Body of pancreas (tissue), 4 donors: Measurements from ENCODE around the gene TRIM6.

Source experiments
- POLR2A ChIP-seq, 3 donors: fragments of 450-650 bp; IDR thresholded peaks; one replicate each; pipeline ENCODE4 v1.6.1; 2016; ENCODE audit warnings: antibody characterized with exemption in 3 of 3, mild to moderate bottlenecking in 2 of 3
- TF ChIP-seq, protein P1 (sequence below), 7 experiments: fragments of 450-650 bp in 4 of 7; fragments of 200-600 bp in 3 of 7; sonication (generic) in 3 of 7; IDR thresholded peaks; one replicate each; pipeline ENCODE4 v1.5.1; 2016 to 2019; ENCODE audit warnings: antibody characterized with exemption in 7 of 7

DNA sequence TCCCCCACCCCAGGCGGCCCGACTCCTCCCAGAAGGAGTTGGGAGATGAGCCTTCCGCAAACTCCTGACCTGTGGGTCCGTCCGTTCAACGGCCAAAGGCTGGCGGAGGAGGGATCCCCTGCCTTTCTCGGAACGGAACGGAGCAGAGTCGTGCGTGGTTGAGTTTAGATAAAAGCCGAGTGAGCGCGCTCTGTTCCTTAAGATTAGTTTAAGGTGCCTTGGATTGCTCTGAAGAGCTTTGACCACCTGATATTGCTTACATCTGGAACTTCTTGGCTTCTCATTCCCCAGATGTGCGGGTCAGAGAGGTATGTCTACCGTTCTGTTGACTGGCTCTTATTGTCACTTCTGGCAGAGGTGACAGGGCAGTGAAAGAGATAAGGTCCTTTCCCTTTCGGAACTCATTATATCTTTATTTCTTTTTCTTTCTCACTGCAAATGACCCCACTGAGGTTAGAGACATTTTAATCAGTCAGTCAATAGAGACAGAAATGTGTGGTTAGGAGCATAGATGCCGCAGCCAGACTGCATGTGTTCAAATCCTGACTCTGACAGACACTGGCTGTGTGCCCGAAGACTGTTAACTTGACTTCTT lies at the start of gene TRIM6:
- TF ChIP-seq, protein P1, sequence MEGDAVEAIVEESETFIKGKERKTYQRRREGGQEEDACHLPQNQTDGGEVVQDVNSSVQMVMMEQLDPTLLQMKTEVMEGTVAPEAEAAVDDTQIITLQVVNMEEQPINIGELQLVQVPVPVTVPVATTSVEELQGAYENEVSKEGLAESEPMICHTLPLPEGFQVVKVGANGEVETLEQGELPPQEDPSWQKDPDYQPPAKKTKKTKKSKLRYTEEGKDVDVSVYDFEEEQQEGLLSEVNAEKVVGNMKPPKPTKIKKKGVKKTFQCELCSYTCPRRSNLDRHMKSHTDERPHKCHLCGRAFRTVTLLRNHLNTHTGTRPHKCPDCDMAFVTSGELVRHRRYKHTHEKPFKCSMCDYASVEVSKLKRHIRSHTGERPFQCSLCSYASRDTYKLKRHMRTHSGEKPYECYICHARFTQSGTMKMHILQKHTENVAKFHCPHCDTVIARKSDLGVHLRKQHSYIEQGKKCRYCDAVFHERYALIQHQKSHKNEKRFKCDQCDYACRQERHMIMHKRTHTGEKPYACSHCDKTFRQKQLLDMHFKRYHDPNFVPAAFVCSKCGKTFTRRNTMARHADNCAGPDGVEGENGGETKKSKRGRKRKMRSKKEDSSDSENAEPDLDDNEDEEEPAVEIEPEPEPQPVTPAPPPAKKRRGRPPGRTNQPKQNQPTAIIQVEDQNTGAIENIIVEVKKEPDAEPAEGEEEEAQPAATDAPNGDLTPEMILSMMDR (IDR thresholded peaks at IDR 0.05) = no peak
- TF ChIP-seq POLR2A (IDR thresholded peaks at IDR 0.05) = peak in 2 of 3 donors; percentile 28 to 40
